GM23338 (cell line): Measurements from ENCODE around the gene POLR2F. TPM values are rescaled to one million over a fixed set of nuclear protein-coding genes. Genes with fewer than 3 reads are reported as not detected.

Experiments used
- ATAC-seq: fragments of 200-7000 bp; cut with Tn5 transposase; 3 replicates; pipeline ENCODE4 v1.9.1; 2020
- DNase-seq: peaks from one replicate; pipeline ENCODE4 v3.0.0-alpha.2; 2015; ENCODE audit warnings: low spot score
- H2AFZ ChIP-seq: fragments of 200-600 bp; sonication (generic); 2 replicates; pipeline ENCODE4 v1.8.0; 2016; ENCODE audit warnings: antibody characterized with exemption, mild to moderate bottlenecking, moderate library complexity
- H3F3A ChIP-seq: fragments of 200-600 bp; sonication (generic); replicated peaks from 2 replicates; pipeline ENCODE4 v1.8.0; 2017; ENCODE audit warnings: antibody characterized with exemption, mixed run types, low read depth
- H3K27ac ChIP-seq: fragments of 200-600 bp; sonication (generic); 2 replicates; pipeline ENCODE4 v1.6.1; 2016; ENCODE audit warnings: low read depth
- H3K27me3 ChIP-seq: fragments of 200-600 bp; sonication (generic); 2 replicates; pipeline ENCODE4 v1.8.0; 2016; ENCODE audit warnings: mild to moderate bottlenecking, mixed run types, moderate library complexity; ENCODE audit not compliant: insufficient read depth
- H3K36me3 ChIP-seq: fragments of 200-600 bp; sonication (generic); 2 replicates; pipeline ENCODE4 v1.8.0; 2016; ENCODE audit warnings: mild to moderate bottlenecking; ENCODE audit not compliant: insufficient read depth
- H3K4me1 ChIP-seq: fragments of 200-600 bp; sonication (generic); 2 replicates; pipeline ENCODE4 v1.8.0; 2016; ENCODE audit warnings: mild to moderate bottlenecking, moderate library complexity; ENCODE audit not compliant: insufficient read depth
- H3K4me2 ChIP-seq: fragments of 200-600 bp; sonication (generic); 2 replicates; pipeline ENCODE4 v1.7.1; 2017; ENCODE audit warnings: mixed run types
- H3K4me3 ChIP-seq: fragments of 200-600 bp; sonication (generic); 2 replicates; pipeline ENCODE4 v1.6.1; 2016; ENCODE audit warnings: mixed run types
- H3K79me2 ChIP-seq: fragments of 200-600 bp; sonication (generic); replicated peaks from 2 replicates; pipeline ENCODE4 v1.8.0; 2017; ENCODE audit warnings: mild to moderate bottlenecking; ENCODE audit not compliant: insufficient read depth
- H3K9me2 ChIP-seq: fragments of 200-600 bp; sonication (generic); 2 replicates; pipeline ENCODE4 v1.8.0; 2017; ENCODE audit not compliant: insufficient read depth
- H4K20me1 ChIP-seq: fragments of 200-600 bp; sonication (generic); replicated peaks from 2 replicates; pipeline ENCODE4 v1.8.0; 2017; ENCODE audit warnings: mild to moderate bottlenecking; ENCODE audit not compliant: insufficient read depth
- H3K27ac Mint-ChIP-seq: 2 replicates; pipeline ENCODE4 v1.8.0; 2020; ENCODE audit warnings: inconsistent platforms, mild to moderate bottlenecking, moderate library complexity, mixed read lengths
- H3K27me3 Mint-ChIP-seq: 3 replicates; pipeline ENCODE4 v1.8.0; 2022; ENCODE audit warnings: low read depth, mild to moderate bottlenecking, moderate library complexity, mixed read lengths, inconsistent platforms; ENCODE audit not compliant: insufficient read depth, poor library complexity
- H3K36me3 Mint-ChIP-seq: 3 replicates; pipeline ENCODE4 v1.8.0; 2021; ENCODE audit warnings: low read depth, mild to moderate bottlenecking, inconsistent platforms, moderate library complexity, mixed read lengths
- H3K4me1 Mint-ChIP-seq: 3 replicates; pipeline ENCODE4 v1.8.0; 2020; ENCODE audit warnings: mild to moderate bottlenecking, inconsistent platforms, mixed read lengths
- H3K4me3 Mint-ChIP-seq: 3 replicates; pipeline ENCODE4 v1.8.0; 2021; ENCODE audit warnings: moderate library complexity, mild to moderate bottlenecking, inconsistent platforms, mixed read lengths
- H3K9me3 Mint-ChIP-seq: 3 replicates; pipeline ENCODE4 v1.8.0; 2020; ENCODE audit warnings: moderate library complexity, mild to moderate bottlenecking, inconsistent platforms, mixed read lengths
- CREB1 ChIP-seq: fragments of 250-450 bp; sonication (Bioruptor Pico); IDR thresholded peaks from 2 replicates; pipeline ENCODE4 v1.5.0; 2020; ENCODE audit warnings: low read depth, mild to moderate bottlenecking, moderate library complexity
- EZH2 ChIP-seq: fragments of 200-600 bp; sonication (generic); IDR thresholded peaks from one replicate; pipeline ENCODE4 v1.8.0; 2017; ENCODE audit warnings: antibody characterized with exemption, mild to moderate bottlenecking, low read depth; ENCODE audit not compliant: unreplicated experiment
- EZH2phosphoT487 ChIP-seq: fragments of 200-600 bp; sonication (generic); IDR thresholded peaks from one replicate; pipeline ENCODE4 v1.8.1; 2018; ENCODE audit warnings: antibody characterized with exemption; ENCODE audit not compliant: unreplicated experiment
- JUNB ChIP-seq: IDR thresholded peaks from one replicate; pipeline ENCODE4 v1.6.1; 2016; ENCODE audit warnings: antibody characterized with exemption; ENCODE audit not compliant: unreplicated experiment
- NANOG ChIP-seq: IDR thresholded peaks from 2 replicates; pipeline ENCODE4 v1.6.1; 2016; ENCODE audit warnings: antibody characterized with exemption, borderline replicate concordance
- POLR2AphosphoS5 ChIP-seq: IDR thresholded peaks from 2 replicates; pipeline ENCODE4 v1.6.1; 2016; ENCODE audit warnings: antibody characterized with exemption, low read depth
- STAT1 ChIP-seq: IDR thresholded peaks from one replicate; pipeline ENCODE4 v1.6.1; 2016; ENCODE audit warnings: antibody characterized with exemption; ENCODE audit not compliant: unreplicated experiment
- ZNF114 ChIP-seq: fragments of 250-450 bp; sonication (Bioruptor Pico); IDR thresholded peaks from 2 replicates; pipeline ENCODE4 v1.5.0; 2020; ENCODE audit warnings: mild to moderate bottlenecking, moderate library complexity
- ZNF331 ChIP-seq: fragments of 250-450 bp; sonication (Bioruptor Pico); IDR thresholded peaks from 2 replicates; pipeline ENCODE4 v1.5.0; 2020; ENCODE audit warnings: low read depth, mild to moderate bottlenecking, moderate library complexity
- polyA plus RNA-seq: library from polyadenylated mRNA; unstranded; fragments of >200 nt; fragmentation: Nextera tagmentation; extraction: Ambion mirVana; gene quantifications from 2 replicates; pipeline ENCODE4 v1.2.1, GENCODE V29; 2016
- total RNA-seq: library from RNA; depleted of rRNA; stranded (reverse); fragments of >200 nt; shearing (Covaris generic); gene quantifications from 2 replicates; pipeline ENCODE4 v1.2.3, GENCODE V29; 2014
- TF ChIP-seq, protein P1 (sequence below), 2 experiments: fragments of 200-600 bp in 1 of 2; sonication (generic) in 1 of 2; conservative IDR thresholded peaks; 2 replicates each; pipeline versions ENCODE4 v1.5.1 to v1.6.1; 2016 to 2017; ENCODE audit warnings: antibody characterized with exemption in 2 of 2, low read depth in 2 of 2, mild to moderate bottlenecking in 2 of 2, moderate library complexity in 1 of 2
- TF ChIP-seq, protein P2 (sequence below): IDR thresholded peaks from 2 replicates; pipeline ENCODE4 v1.6.1; 2016; ENCODE audit warnings: antibody characterized with exemption
- TF ChIP-seq, protein P3 (sequence below): IDR thresholded peaks from one replicate; pipeline ENCODE4 v1.6.1; 2018; ENCODE audit warnings: antibody characterized with exemption; ENCODE audit not compliant: unreplicated experiment

Gene POLR2F
- total and polyA plus RNA-seq, 2 experiments from 2014 or later = 144 to 429 TPM

DNA sequence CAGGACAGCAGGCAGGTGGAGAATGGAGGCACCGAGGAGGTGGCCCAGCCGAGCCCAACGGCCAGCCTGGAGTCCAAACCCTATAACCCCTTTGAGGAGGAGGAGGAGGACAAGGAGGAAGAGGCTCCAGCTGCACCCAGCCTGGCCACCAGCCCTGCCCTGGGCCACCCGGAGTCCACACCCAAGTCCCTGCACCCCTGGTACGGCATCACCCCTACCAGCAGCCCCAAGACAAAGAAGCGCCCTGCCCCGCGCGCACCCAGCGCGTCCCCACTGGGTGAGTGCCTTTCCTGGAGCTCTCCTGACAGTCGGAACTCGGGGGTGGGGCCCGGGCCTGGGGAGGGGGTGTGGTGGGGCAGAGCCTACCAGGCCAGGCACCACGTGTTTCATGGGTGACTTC, 27.7 kb upstream of the POLR2F start:
- H3K4me3 ChIP-seq = no peak overlapping the region

DNA sequence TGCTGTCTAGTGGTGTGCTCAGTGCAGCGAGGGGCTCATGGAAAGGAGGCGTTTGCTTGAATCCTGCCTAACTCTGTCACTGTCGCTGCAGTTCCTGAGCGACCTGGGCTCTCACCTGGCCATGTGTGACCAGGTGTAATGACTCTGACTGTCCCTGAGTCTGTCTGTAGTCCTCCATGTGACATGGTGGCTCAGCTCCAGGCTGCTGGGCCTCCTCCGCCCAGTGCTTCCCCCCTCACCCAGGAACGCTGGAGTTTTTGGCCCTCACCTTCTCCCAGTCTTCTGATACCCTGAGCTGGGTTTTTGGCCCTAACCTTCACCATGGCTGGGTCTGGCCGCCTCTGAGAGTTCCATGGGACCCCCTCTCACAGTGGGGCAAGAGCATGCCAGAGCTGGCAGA, 27.1 kb upstream of the POLR2F start:
- H4K20me1 ChIP-seq = no peaks in the 10 kb centered on the region; the same call in 1 of the 2 replicates
- H3K4me2 ChIP-seq = no peak overlapping the region
- H3K27ac Mint-ChIP-seq = no peak overlapping the region
- DNase-seq (no peak), ATAC-seq (no peak)
- no peak overlapping the region for H3K27ac ChIP-seq
- H3K36me3 ChIP-seq = no peaks in the 10 kb centered on the region
- H3K4me3 Mint-ChIP-seq = no peak overlapping the region
- no peaks in the 10 kb centered on the region for H3K9me2 ChIP-seq
- H3F3A ChIP-seq = no peaks in the 10 kb centered on the region
- H3K4me1 Mint-ChIP-seq = no peaks in the 10 kb centered on the region
- H2AFZ ChIP-seq = no peak overlapping the region
- no peaks in the 10 kb centered on the region for H3K9me3 Mint-ChIP-seq
- peaks cover 6% of the 10 kb centered on the region for H3K27me3 Mint-ChIP-seq
- H3K27me3 ChIP-seq = no peaks in the 10 kb centered on the region
- no peak overlapping the region for H3K4me3 ChIP-seq
- no peaks in the 10 kb centered on the region for H3K4me1 ChIP-seq
- no peaks in the 10 kb centered on the region for H3K79me2 ChIP-seq
- peaks cover 9% of the 10 kb centered on the region; the same call in 2 of the 3 replicates for H3K36me3 Mint-ChIP-seq
- TF ChIP-seq EZH2phosphoT487 (no peak), POLR2AphosphoS5 (no peak), EZH2 (no peak), CREB1 (CRISPR knock-in tag) (no peak), NANOG (no peak), STAT1 (no peak), ZNF331 (no peak)
- TF ChIP-seq, protein P1, sequence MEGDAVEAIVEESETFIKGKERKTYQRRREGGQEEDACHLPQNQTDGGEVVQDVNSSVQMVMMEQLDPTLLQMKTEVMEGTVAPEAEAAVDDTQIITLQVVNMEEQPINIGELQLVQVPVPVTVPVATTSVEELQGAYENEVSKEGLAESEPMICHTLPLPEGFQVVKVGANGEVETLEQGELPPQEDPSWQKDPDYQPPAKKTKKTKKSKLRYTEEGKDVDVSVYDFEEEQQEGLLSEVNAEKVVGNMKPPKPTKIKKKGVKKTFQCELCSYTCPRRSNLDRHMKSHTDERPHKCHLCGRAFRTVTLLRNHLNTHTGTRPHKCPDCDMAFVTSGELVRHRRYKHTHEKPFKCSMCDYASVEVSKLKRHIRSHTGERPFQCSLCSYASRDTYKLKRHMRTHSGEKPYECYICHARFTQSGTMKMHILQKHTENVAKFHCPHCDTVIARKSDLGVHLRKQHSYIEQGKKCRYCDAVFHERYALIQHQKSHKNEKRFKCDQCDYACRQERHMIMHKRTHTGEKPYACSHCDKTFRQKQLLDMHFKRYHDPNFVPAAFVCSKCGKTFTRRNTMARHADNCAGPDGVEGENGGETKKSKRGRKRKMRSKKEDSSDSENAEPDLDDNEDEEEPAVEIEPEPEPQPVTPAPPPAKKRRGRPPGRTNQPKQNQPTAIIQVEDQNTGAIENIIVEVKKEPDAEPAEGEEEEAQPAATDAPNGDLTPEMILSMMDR (conservative IDR thresholded peaks at IDR 0.05; ENCODE audit: low read depth in 2 of 2) = no peak
- TF ChIP-seq, protein P2, sequence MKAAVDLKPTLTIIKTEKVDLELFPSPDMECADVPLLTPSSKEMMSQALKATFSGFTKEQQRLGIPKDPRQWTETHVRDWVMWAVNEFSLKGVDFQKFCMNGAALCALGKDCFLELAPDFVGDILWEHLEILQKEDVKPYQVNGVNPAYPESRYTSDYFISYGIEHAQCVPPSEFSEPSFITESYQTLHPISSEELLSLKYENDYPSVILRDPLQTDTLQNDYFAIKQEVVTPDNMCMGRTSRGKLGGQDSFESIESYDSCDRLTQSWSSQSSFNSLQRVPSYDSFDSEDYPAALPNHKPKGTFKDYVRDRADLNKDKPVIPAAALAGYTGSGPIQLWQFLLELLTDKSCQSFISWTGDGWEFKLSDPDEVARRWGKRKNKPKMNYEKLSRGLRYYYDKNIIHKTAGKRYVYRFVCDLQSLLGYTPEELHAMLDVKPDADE = no peak
- TF ChIP-seq, protein P3, sequence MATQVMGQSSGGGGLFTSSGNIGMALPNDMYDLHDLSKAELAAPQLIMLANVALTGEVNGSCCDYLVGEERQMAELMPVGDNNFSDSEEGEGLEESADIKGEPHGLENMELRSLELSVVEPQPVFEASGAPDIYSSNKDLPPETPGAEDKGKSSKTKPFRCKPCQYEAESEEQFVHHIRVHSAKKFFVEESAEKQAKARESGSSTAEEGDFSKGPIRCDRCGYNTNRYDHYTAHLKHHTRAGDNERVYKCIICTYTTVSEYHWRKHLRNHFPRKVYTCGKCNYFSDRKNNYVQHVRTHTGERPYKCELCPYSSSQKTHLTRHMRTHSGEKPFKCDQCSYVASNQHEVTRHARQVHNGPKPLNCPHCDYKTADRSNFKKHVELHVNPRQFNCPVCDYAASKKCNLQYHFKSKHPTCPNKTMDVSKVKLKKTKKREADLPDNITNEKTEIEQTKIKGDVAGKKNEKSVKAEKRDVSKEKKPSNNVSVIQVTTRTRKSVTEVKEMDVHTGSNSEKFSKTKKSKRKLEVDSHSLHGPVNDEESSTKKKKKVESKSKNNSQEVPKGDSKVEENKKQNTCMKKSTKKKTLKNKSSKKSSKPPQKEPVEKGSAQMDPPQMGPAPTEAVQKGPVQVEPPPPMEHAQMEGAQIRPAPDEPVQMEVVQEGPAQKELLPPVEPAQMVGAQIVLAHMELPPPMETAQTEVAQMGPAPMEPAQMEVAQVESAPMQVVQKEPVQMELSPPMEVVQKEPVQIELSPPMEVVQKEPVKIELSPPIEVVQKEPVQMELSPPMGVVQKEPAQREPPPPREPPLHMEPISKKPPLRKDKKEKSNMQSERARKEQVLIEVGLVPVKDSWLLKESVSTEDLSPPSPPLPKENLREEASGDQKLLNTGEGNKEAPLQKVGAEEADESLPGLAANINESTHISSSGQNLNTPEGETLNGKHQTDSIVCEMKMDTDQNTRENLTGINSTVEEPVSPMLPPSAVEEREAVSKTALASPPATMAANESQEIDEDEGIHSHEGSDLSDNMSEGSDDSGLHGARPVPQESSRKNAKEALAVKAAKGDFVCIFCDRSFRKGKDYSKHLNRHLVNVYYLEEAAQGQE = no peak

More for the DNA sequence above, 27.7 kb upstream of the POLR2F start:
- H3F3A ChIP-seq = no peaks in the 10 kb centered on the region
- no peak for TF ChIP-seq JUNB
- TF ChIP-seq, protein P2 = no peak
- TF ChIP-seq, protein P1 (conservative IDR thresholded peaks at IDR 0.05; ENCODE audit: low read depth in 2 of 2) = no peak
- no peak for TF ChIP-seq NANOG
- no peak for TF ChIP-seq ZNF114
- TF ChIP-seq ZNF331 = no peak
- TF ChIP-seq CREB1 (CRISPR knock-in tag) = no peak
- TF ChIP-seq POLR2AphosphoS5 = no peak
- TF ChIP-seq EZH2 = no peak
- H4K20me1 ChIP-seq = no peaks in the 10 kb centered on the region
- no peak for ATAC-seq
- Mint-ChIP-seq H3K27ac (no peak overlapping the region), H3K9me3 (no peaks in the 10 kb centered on the region), H3K4me3 (no peak overlapping the region), H3K36me3 (peaks cover 9% of the 10 kb centered on the region; the same call in 2 of the 3 replicates), H3K27me3 (peaks cover 6% of the 10 kb centered on the region), H3K4me1 (no peaks in the 10 kb centered on the region)
- H3K4me2 ChIP-seq = no peak overlapping the region
- no peaks in the 10 kb centered on the region for H3K36me3 ChIP-seq
- no peak overlapping the region for H2AFZ ChIP-seq
- DNase-seq = no peak
- no peaks in the 10 kb centered on the region for H3K4me1 ChIP-seq
- H3K27me3 ChIP-seq = no peaks in the 10 kb centered on the region
- H3K79me2 ChIP-seq = no peaks in the 10 kb centered on the region
- H3K9me2 ChIP-seq = no peaks in the 10 kb centered on the region
- no peak overlapping the region for H3K27ac ChIP-seq
